MCF 10A (cell line): ENCODE data around the gene CREB3L2. TPM values are rescaled to one million over a fixed set of nuclear protein-coding genes. Genes with fewer than 3 reads are reported as not detected.
"Not testable (repeated sequence)": the region's sequence is repeated elsewhere in the genome, so short reads cannot be mapped to it uniquely, and the experiment has no call there.

Experiments
- BruUV-seq: library from RNA; stranded (reverse); fragments of 400-500 nt; replicated peaks from 2 replicates; lab custom pipeline; 2021; lab: Mats Ljungman, UMichigan
- CTCF ChIA-PET: fragments of 300-600 bp; sonication (Branson Sonifier 250); formaldehyde crosslinking; extraction: SDS; loops from one replicate; lab custom pipeline; 2021; ENCODE audit warnings: antibody characterized with exemption, inconsistent platforms; lab: Yijun Ruan, JAX
- POLR2A ChIA-PET: fragments of 300-600, 350-650 bp; sonication (Branson Sonifier 250); formaldehyde crosslinking; extraction: SDS; loops from one replicate; lab custom pipeline; 2020; ENCODE audit warnings: antibody characterized with exemption, inconsistent platforms; lab: Yijun Ruan, JAX
- DNase-seq: peaks from one replicate; pipeline ENCODE4 v3.0.0-alpha.2; 2018; ENCODE audit not compliant: unreplicated experiment
- H3K27ac Mint-ChIP-seq: one replicate; pipeline ENCODE4 v1.8.0; 2022; ENCODE audit warnings: mild to moderate bottlenecking, low read depth, mixed read lengths; ENCODE audit not compliant: unreplicated experiment
- H3K27me3 Mint-ChIP-seq: one replicate; pipeline ENCODE4 v1.8.0; 2022; ENCODE audit warnings: mixed read lengths; ENCODE audit not compliant: insufficient read depth, unreplicated experiment
- H3K36me3 Mint-ChIP-seq: one replicate; pipeline ENCODE4 v1.8.0; 2022; ENCODE audit warnings: mild to moderate bottlenecking, moderate library complexity, mixed read lengths; ENCODE audit not compliant: insufficient read depth, unreplicated experiment
- H3K4me1 Mint-ChIP-seq: one replicate; pipeline ENCODE4 v1.8.0; 2022; ENCODE audit warnings: mixed read lengths; ENCODE audit not compliant: insufficient read depth, unreplicated experiment
- H3K4me3 Mint-ChIP-seq: one replicate; pipeline ENCODE4 v1.8.0; 2022; ENCODE audit warnings: mild to moderate bottlenecking, moderate library complexity, mixed read lengths; ENCODE audit not compliant: unreplicated experiment
- H3K9me3 Mint-ChIP-seq: one replicate; pipeline ENCODE4 v1.8.0; 2022; ENCODE audit warnings: mixed read lengths; ENCODE audit not compliant: unreplicated experiment
- intact Hi-C: fragments of 100-400 bp; cut with micrococcal nuclease; formaldehyde crosslinking; loops from 2 replicates; pipeline ENCODE4 v1.14.1; 2022
- total RNA-seq: library from RNA; stranded (reverse); gene quantifications from 2 replicates; pipeline ENCODE4 v1.2.3, GENCODE V29; 2022
- TF ChIP-seq, protein P1 (sequence below): fragments of 200-600 bp; IDR thresholded peaks from one replicate; pipeline ENCODE4 v1.8.0; 2022; ENCODE audit warnings: antibody characterized with exemption, mild to moderate bottlenecking; ENCODE audit not compliant: unreplicated experiment

CREB3L2 gene
- total RNA-seq, 1 experiment from 2014 or later, result 74.2 TPM

DNA sequence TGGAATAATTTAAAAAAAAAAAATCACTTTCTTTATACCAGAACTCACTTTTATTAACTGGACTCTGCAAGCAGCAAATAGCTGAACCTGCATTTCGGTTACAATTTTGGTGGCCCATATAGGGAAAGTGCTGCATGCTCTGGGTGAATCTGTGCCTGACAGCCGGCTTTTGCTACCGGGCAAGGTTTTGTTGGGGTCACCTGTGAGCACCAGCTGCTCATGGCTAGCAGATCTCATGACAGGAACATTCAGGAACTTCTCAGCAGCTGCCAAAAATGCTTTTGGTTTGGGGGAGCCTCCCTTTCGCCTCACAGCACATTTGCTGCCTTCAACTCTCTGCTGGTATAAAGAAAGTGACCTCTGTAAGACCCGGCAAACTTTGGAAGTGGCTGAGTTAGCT lies 13.2 kb upstream of the CREB3L2 start:
- ChIA-PET CTCF (interaction anchor here (0.5 to 5.1 kb wide), 11 partner anchors 7 to 723 kb away, joined by 3 to 32 read pairs (median 5); partner anchors contain the start of gene CREB3L2), POLR2A (interaction anchor here (0.6 to 0.7 kb wide), 2 partner anchors 143 to 996 kb away, joined by 3 read pairs; no protein-coding TSS in a partner anchor)
- Mint-ChIP-seq H3K27me3 (no peaks in the 10 kb centered on the region), H3K4me3 (no peak overlapping the region), H3K4me1 (no peaks in the 10 kb centered on the region), H3K27ac (no peak overlapping the region), H3K9me3 (no peaks in the 10 kb centered on the region), H3K36me3 (no peaks in the 10 kb centered on the region)
- intact Hi-C loops, result no loop called here
- BruUV-seq, result no TSS peak
- TF ChIP-seq, protein P1, sequence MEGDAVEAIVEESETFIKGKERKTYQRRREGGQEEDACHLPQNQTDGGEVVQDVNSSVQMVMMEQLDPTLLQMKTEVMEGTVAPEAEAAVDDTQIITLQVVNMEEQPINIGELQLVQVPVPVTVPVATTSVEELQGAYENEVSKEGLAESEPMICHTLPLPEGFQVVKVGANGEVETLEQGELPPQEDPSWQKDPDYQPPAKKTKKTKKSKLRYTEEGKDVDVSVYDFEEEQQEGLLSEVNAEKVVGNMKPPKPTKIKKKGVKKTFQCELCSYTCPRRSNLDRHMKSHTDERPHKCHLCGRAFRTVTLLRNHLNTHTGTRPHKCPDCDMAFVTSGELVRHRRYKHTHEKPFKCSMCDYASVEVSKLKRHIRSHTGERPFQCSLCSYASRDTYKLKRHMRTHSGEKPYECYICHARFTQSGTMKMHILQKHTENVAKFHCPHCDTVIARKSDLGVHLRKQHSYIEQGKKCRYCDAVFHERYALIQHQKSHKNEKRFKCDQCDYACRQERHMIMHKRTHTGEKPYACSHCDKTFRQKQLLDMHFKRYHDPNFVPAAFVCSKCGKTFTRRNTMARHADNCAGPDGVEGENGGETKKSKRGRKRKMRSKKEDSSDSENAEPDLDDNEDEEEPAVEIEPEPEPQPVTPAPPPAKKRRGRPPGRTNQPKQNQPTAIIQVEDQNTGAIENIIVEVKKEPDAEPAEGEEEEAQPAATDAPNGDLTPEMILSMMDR, result no peak
- DNase-seq, result no peak

DNA sequence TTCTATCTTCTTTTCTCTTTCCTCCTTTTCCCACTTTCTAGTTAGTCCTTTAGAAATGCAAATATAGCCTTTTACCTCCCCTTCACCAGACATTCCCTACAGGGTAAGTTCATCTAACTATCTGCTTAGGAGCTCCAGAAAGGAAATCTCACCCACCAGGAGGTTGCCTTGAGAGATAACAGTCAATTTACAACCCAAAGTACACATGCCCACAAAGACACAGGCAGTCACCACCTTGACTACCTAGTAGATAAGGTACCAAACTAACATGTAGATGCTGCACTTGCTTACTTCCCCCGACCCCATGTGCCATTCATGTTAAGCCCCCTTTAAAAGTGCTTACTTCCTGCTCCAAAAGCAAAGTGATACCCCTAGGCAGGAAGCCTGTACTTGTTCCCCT lies 12.8 kb upstream of the CREB3L2 start:
- POLR2A ChIA-PET, result interaction anchor here (0.6 to 0.7 kb wide), 2 partner anchors 143 to 996 kb away, joined by 3 read pairs; no protein-coding TSS in a partner anchor
- Mint-ChIP-seq H3K27me3 (no peaks in the 10 kb centered on the region), H3K27ac (no peak overlapping the region), H3K4me3 (no peak overlapping the region), H3K4me1 (no peaks in the 10 kb centered on the region), H3K9me3 (no peaks in the 10 kb centered on the region), H3K36me3 (no peaks in the 10 kb centered on the region)
- intact Hi-C loops, result no loop called here
- TF ChIP-seq, protein P1, result no peak
- CTCF ChIA-PET, result interaction anchor here (0.7 to 3.7 kb wide), 5 partner anchors 10 to 618 kb away, joined by 3 to 20 read pairs (median 9); partner anchors contain the start of gene CREB3L2
- no TSS peak for BruUV-seq
- no peak for DNase-seq

DNA sequence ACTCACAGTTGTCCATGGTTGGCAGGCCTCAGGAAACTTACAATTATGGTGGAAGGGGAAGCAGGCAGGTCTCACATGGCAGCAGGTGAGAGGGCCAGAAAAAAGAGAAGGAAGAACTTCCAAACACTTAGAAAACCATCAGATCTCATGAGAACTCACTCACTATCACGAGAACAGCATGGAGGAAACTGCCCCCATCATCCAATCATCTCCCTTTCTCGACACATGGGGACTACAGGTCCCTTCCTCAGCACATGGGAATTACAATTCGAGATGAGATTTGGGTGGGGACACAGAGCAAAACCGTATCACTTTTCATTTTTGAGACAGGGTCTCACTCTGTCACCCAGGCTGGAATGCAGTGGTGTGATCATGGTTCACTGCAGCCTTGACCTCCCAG lies 12.3 kb upstream of the CREB3L2 start:
- not testable (repeated sequence) for H3K27ac Mint-ChIP-seq
- CTCF ChIA-PET, result interaction anchor here (1.6 to 3.7 kb wide), 3 partner anchors 9 to 111 kb away, joined by 3 to 20 read pairs (median 13); partner anchors contain the start of gene CREB3L2
- POLR2A ChIA-PET, result interaction anchor here (1.1 kb wide), 1 partner anchor 10 kb away, joined by 3 read pairs; no protein-coding TSS in a partner anchor

DNA sequence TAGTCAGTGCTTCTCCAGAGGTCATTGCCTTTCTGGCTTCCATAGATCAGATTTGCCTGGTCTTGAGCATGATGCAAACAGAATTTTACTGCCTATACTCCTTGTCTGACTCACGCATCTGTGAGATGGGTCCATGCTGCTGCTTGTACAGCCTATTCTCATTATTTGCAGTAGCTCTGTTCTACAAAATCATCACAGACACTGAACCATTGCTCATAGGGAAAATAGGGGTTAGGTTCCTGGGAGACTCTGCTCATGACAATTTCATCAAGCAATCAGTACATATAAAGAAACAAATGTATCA lies 7.4 kb upstream of the CREB3L2 start:
- no peak overlapping the region for H3K4me3 Mint-ChIP-seq
- ChIA-PET CTCF (interaction anchor here (0.7 to 15.3 kb wide), 31 partner anchors 8 to 407 kb away, joined by 3 to 563 read pairs (median 5); no protein-coding TSS in a partner anchor), POLR2A (interaction anchor here (0.7 to 1.3 kb wide), 2 partner anchors 351 to 729 kb away, joined by 3 to 5 read pairs; no protein-coding TSS in a partner anchor)
- H3K27ac Mint-ChIP-seq, result no peak overlapping the region
- TF ChIP-seq, protein P1, result no peak
- no peak for DNase-seq
- H3K36me3 Mint-ChIP-seq, result no peaks in the 10 kb centered on the region
- H3K27me3 Mint-ChIP-seq, result no peaks in the 10 kb centered on the region
- BruUV-seq, result no TSS peak
- H3K9me3 Mint-ChIP-seq, result no peaks in the 10 kb centered on the region
- intact Hi-C loops, result loop anchor here (1.0 to 2.0 kb wide), 4 partner anchors 193 to 729 kb away; no protein-coding TSS in a partner anchor
- no peaks in the 10 kb centered on the region for H3K4me1 Mint-ChIP-seq

More for the DNA sequence above, 12.3 kb upstream of the CREB3L2 start:
- H3K9me3 Mint-ChIP-seq, H3K27me3 Mint-ChIP-seq, intact Hi-C loops, BruUV-seq, H3K36me3 Mint-ChIP-seq, H3K4me3 Mint-ChIP-seq, H3K4me1 Mint-ChIP-seq, DNase-seq: not testable (repeated sequence)
